Kidney (tissue), 14 donors: ENCODE results near the gene ADAM10. TPM values are rescaled to one million over a fixed set of nuclear protein-coding genes. Genes with fewer than 3 reads are reported as not detected.

Experiments used
- DNase-seq, 5 donors: peaks; one replicate each; pipeline ENCODE4 v3.0.0-alpha.2; 2013 to 2020
- FAIRE-seq: peaks from 2 replicates; lab custom pipeline; 2012; peaks lifted over from hg19 to GRCh38; lab: Jason Lieb, UNC
- H3K27ac ChIP-seq, 2 donors: one replicate each; pipeline ENCODE4 v1.7.0; 2013; ENCODE audit warnings: low read depth in 2 of 2, low read length in 2 of 2, inconsistent platforms in 1 of 2
- H3K27me3 ChIP-seq: one replicate; pipeline ENCODE4 v1.7.1; 2013; ENCODE audit warnings: low read length, inconsistent platforms; ENCODE audit not compliant: control insufficient read depth, insufficient read depth
- H3K36me3 ChIP-seq, 3 donors: one replicate each; pipeline versions ENCODE4 v1.7.0 to v1.7.1; 2013; ENCODE audit warnings: low read length in 3 of 3, control low read depth in 1 of 3, inconsistent platforms in 1 of 3; ENCODE audit not compliant: insufficient read depth in 3 of 3, control insufficient read depth in 2 of 3
- H3K4me1 ChIP-seq, 3 donors: one replicate each; pipeline versions ENCODE4 v1.7.0 to v1.7.1; 2013; ENCODE audit warnings: low read length in 3 of 3, inconsistent platforms in 1 of 3, low read depth in 1 of 3; ENCODE audit not compliant: control insufficient read depth in 2 of 3, insufficient read depth in 2 of 3
- H3K4me3 ChIP-seq, 3 donors: one replicate each; pipeline versions ENCODE4 v1.7.0 to v1.8.1; 2013; ENCODE audit warnings: low read length in 3 of 3, control low read depth in 1 of 3, inconsistent platforms in 1 of 3
- H3K9ac ChIP-seq, 3 donors: one replicate each; pipeline versions ENCODE4 v1.7.0 to v1.7.1; 2013; ENCODE audit warnings: low read length in 3 of 3, control low read depth in 1 of 3, inconsistent platforms in 1 of 3
- H3K9me3 ChIP-seq, 3 donors: one replicate each; pipeline versions ENCODE4 v1.7.0 to v1.7.1; 2013; ENCODE audit warnings: low read length in 3 of 3, control low read depth in 1 of 3, inconsistent platforms in 1 of 3; ENCODE audit not compliant: control insufficient read depth in 2 of 3, insufficient read depth in 1 of 3
- CTCF ChIP-seq: IDR thresholded peaks from 3 replicates; pipeline ENCODE4 v1.5.1; 2012; ENCODE audit warnings: mild to moderate bottlenecking, moderate library complexity, borderline replicate concordance; ENCODE audit not compliant: insufficient read depth; ENCODE audit errors: extremely low read depth
- intact Hi-C: fragments of 100-400 bp; cut with DNase I; formaldehyde crosslinking; loops from one replicate; pipeline ENCODE4 v1.11.1; 2022
- polyA plus RNA-seq: library from polyadenylated mRNA; stranded (reverse); fragments of 350-450 nt; fragmentation: Illumina TruSeq; extraction: RNeasy Lipid Tissue Mini Kit (QIAGEN cat#74804); gene quantifications from one replicate; pipeline ENCODE4 v1.2.3, GENCODE V29; 2014; ENCODE audit warnings: low read depth, low replicate concordance; ENCODE audit not compliant: insufficient read depth
- total RNA-seq: library from RNA; stranded (reverse); fragmentation: NEBNext Ultra II Directional; extraction: Animal tissue kit (Norgen Biotek cat#: 25700); gene quantifications from one replicate; pipeline ENCODE4 v1.2.1, GENCODE V29; 2021
- donor health status: control.
- donor health status: control.
- donor health status: control.
- donor health status: control.
- donor health status: control.
- donor health status: DM: yes; HTN: yes; CAD: no.
- donor health status: Normal renal cell carcinoma (clear cell type).

ADAM10 gene
- total and polyA plus RNA-seq, 2 donors from 2014 or later = 19.5 to 235 TPM

- FAIRE-seq = no peak
- Histone ChIP-seq H3K9ac (no peak overlapping the region), H3K27ac (no peak overlapping the region), H3K4me1 (no peaks in the 10 kb centered on the region), H3K9me3 (no peaks in the 10 kb centered on the region), H3K4me3 (no peak overlapping the region), H3K27me3 (no peaks in the 10 kb centered on the region), H3K36me3 (peaks cover 0 to 5% (median 5%) of the 10 kb centered on the region in 3 donors)
- no peak for DNase-seq
- intact Hi-C loops = no loop called here
- no peak for TF ChIP-seq CTCF
These were observed 151.3 kb downstream of the ADAM10 start for GRCh38 chr15:58597943-58598828.

- Histone ChIP-seq H3K27me3 (no peaks in the 10 kb centered on the region), H3K4me3 (no peak overlapping the region), H3K9me3 (no peaks in the 10 kb centered on the region), H3K27ac (no peak overlapping the region), H3K9ac (no peak overlapping the region), H3K4me1 (peaks cover 0 to 3% (median 0%) of the 10 kb centered on the region in 3 donors), H3K36me3 (peaks cover 0 to 5% (median 0%) of the 10 kb centered on the region in 3 donors)
- no peak for TF ChIP-seq CTCF
- FAIRE-seq (peak; percentile 64), DNase-seq (no peak)
- intact Hi-C loops = no loop called here
These were observed 153.8 kb downstream of the ADAM10 start for GRCh38 chr15:58595516-58596263.

GRCh38 chr15:58594898-58595297 lies 154.6 kb downstream of the ADAM10 start:
- Histone ChIP-seq H3K27me3 (no peaks in the 10 kb centered on the region), H3K9ac (no peak overlapping the region), H3K4me1 (peaks cover 0 to 4% (median 0%) of the 10 kb centered on the region in 3 donors), H3K4me3 (no peak overlapping the region), H3K36me3 (peaks cover 0 to 5% (median 0%) of the 10 kb centered on the region in 3 donors), H3K9me3 (no peaks in the 10 kb centered on the region), H3K27ac (no peak overlapping the region)
- no peak for TF ChIP-seq CTCF
- FAIRE-seq = no peak
- intact Hi-C loops = no loop called here
- DNase-seq = no peak
